K562 (cell line): ENCODE results near the gene TPD52L3. TPM values are rescaled to one million over a fixed set of nuclear protein-coding genes. Genes with fewer than 3 reads are reported as not detected.

Experiments
- ATAC-seq: fragments of 200-7000 bp; cut with Tn5 transposase; 3 replicates; pipeline ENCODE4 v1.9.1; 2020; ENCODE audit warnings: moderate library complexity
- BruUV-seq: library from RNA; stranded (reverse); fragments of 400-500 nt; replicated peaks from 2 replicates; lab custom pipeline; 2021; lab: Mats Ljungman, UMichigan
- CTCF ChIA-PET: fragments of 300-600 bp; formaldehyde crosslinking; extraction: SDS; loops from one replicate; lab custom pipeline; 2021; ENCODE audit warnings: low intra/inter-chr PET ratio; lab: Yijun Ruan, JAX
- POLR2A ChIA-PET: fragments of 300-600, 350-650 bp; sonication (Branson Sonifier 250); formaldehyde crosslinking; extraction: SDS; loops from one replicate; lab custom pipeline; 2021; ENCODE audit warnings: antibody characterized with exemption, inconsistent platforms; lab: Yijun Ruan, JAX
- DNase-seq, 4 experiments: peaks; one replicate each; pipeline versions ENCODE4 v3.0.0 to v3.0.0-alpha.2; 2011 to 2018; ENCODE audit warnings: low spot score in 3 of 4, mixed read lengths in 3 of 4; ENCODE audit errors: extremely low read depth in 1 of 4
- FAIRE-seq: peaks from 2 replicates; lab custom pipeline; 2011; peaks lifted over from hg19 to GRCh38; lab: Jason Lieb, UNC
- H2AFZ ChIP-seq: 2 replicates; pipeline ENCODE4 v1.6.0; 2011; ENCODE audit warnings: low read depth, low read length, control low read depth, inconsistent platforms
- H3K27ac ChIP-seq: fragments of 200-600 bp; 3 replicates; pipeline ENCODE4 v1.8.0; 2011; ENCODE audit warnings: low read depth, mild to moderate bottlenecking, control low read depth, inconsistent platforms, low read length, moderate library complexity, mixed read lengths; ENCODE audit errors: extremely low read depth
- H3K27me3 ChIP-seq, 2 experiments: fragments of 300-600 bp in 1 of 2; 2 replicates in 1 of 2; 3 replicates in 1 of 2; pipeline versions ENCODE4 v1.6.0 to v1.8.0; 2011; ENCODE audit warnings: inconsistent platforms in 2 of 2, low read length in 2 of 2, mild to moderate bottlenecking in 1 of 2, mixed read lengths in 1 of 2, moderate library complexity in 1 of 2; ENCODE audit not compliant: control insufficient read depth in 2 of 2, insufficient read depth in 2 of 2
- H3K36me3 ChIP-seq: fragments of 300-600 bp; 3 replicates; pipeline ENCODE4 v1.8.0; 2011; ENCODE audit warnings: mild to moderate bottlenecking, low read length, inconsistent platforms; ENCODE audit not compliant: control insufficient read depth, insufficient read depth
- H3K4me1 ChIP-seq, 2 experiments: fragments of 200-600 bp in 1 of 2; replicated peaks in 1 of 2; 2 replicates in 1 of 2; 3 replicates in 1 of 2; pipeline versions ENCODE4 v1.5.1 to v1.8.0; 2011; ENCODE audit warnings: inconsistent platforms in 2 of 2, low read length in 2 of 2, mild to moderate bottlenecking in 1 of 2, mixed read lengths in 1 of 2, moderate library complexity in 1 of 2; ENCODE audit not compliant: control insufficient read depth in 2 of 2, insufficient read depth in 2 of 2
- H3K4me2 ChIP-seq: 2 replicates; pipeline ENCODE4 v1.6.1; 2011; ENCODE audit warnings: low read length, control low read depth, inconsistent platforms, mixed read lengths; ENCODE audit not compliant: insufficient read depth
- H3K4me3 ChIP-seq: fragments of 200-600 bp; sonication (generic), shearing (Covaris generic); 2 replicates; pipeline ENCODE4 v1.5.1; 2016; ENCODE audit warnings: control low read depth, inconsistent platforms
- H3K79me2 ChIP-seq: fragments of 200-600 bp; 3 replicates; pipeline ENCODE4 v1.8.0; 2011; ENCODE audit warnings: low read length, inconsistent platforms; ENCODE audit not compliant: control insufficient read depth, insufficient read depth
- H3K9ac ChIP-seq, 2 experiments: 2 replicates each; pipeline versions ENCODE4 v1.6.0 to v1.6.1; 2011; ENCODE audit warnings: low read depth in 2 of 2, low read length in 2 of 2, control low read depth in 1 of 2, inconsistent platforms in 1 of 2, mild to moderate bottlenecking in 1 of 2, mixed read lengths in 1 of 2; ENCODE audit not compliant: insufficient read depth in 1 of 2
- H3K9me1 ChIP-seq: one replicate; pipeline ENCODE4 v1.6.0; 2011; ENCODE audit warnings: inconsistent platforms, mild to moderate bottlenecking, low read length, moderate library complexity; ENCODE audit not compliant: control insufficient read depth, insufficient read depth
- H3K9me3 ChIP-seq: replicated peaks from 2 replicates; pipeline ENCODE4 v1.5.1; 2011; ENCODE audit warnings: low read depth, low read length, inconsistent platforms; ENCODE audit not compliant: control insufficient read depth, insufficient read depth
- H4K20me1 ChIP-seq: replicated peaks from 2 replicates; pipeline ENCODE4 v1.6.1; 2011; ENCODE audit warnings: low read length, inconsistent platforms, mixed read lengths; ENCODE audit not compliant: control insufficient read depth, insufficient read depth
- LEF1 ChIP-seq: fragments of 450-650 bp; IDR thresholded peaks from 2 replicates; pipeline ENCODE4 v1.6.1; 2016; ENCODE audit warnings: mild to moderate bottlenecking
- RAD21 ChIP-seq, 2 experiments: fragments of 250-450 bp in 1 of 2; fragments of 450-650 bp in 1 of 2; sonication (Bioruptor Pico) in 1 of 2; formaldehyde crosslinking in 1 of 2; IDR thresholded peaks in 1 of 2; conservative IDR thresholded peaks in 1 of 2; 2 replicates each; pipeline versions ENCODE4 v1.4.0 to v1.8.0; 2020 to 2022; ENCODE audit warnings: mild to moderate bottlenecking in 2 of 2, moderate library complexity in 1 of 2
- SMC3 ChIP-seq: conservative IDR thresholded peaks from 2 replicates; pipeline ENCODE4 v1.6.1; 2011; ENCODE audit warnings: low read depth, low read length, improper control_type of control experiment; ENCODE audit not compliant: insufficient read depth
- SUPT5H ChIP-seq: fragments of 450-650 bp; IDR thresholded peaks from 2 replicates; pipeline ENCODE4 v1.6.1; 2016
- ZBTB1 ChIP-seq: sonication (generic); formaldehyde crosslinking; IDR thresholded peaks from 2 replicates; pipeline ENCODE4 v1.8.1; 2023; ENCODE audit warnings: missing genetic modification reagents, low read depth, mild to moderate bottlenecking, borderline replicate concordance
- WGBS: fragments of 100-300 bp; shearing (Covaris generic); methylation state at CpG from one replicate; pipeline ENCODE4 v1.1.6; 2016; ENCODE audit warnings: low coverage, mixed read lengths; ENCODE audit not compliant: insufficient coverage; ENCODE audit errors: missing lambda C conversion rate; 5-methylcytosine and 5-hydroxymethylcytosine counted together
- in situ Hi-C: fragments of 300-500 bp; cut with MboI; formaldehyde crosslinking; loops from 4 replicates; pipeline ENCODE4 v1.15.0; 2018; ENCODE audit warnings: inconsistent platforms, mixed read lengths
- intact Hi-C: fragments of 100-400 bp; cut with micrococcal nuclease; formaldehyde crosslinking; loops from 2 replicates; pipeline ENCODE4 v1.14.2; 2022
- polyA plus RNA-seq, 8 experiments: library from polyadenylated mRNA; depleted of rRNA in 4 of 8; stranded (reverse) in 5 of 8; unstranded in 3 of 8; fragments of >200 nt; fragmentation: Nextera tagmentation in 2 of 8; fragmentation: Illumina TruSeq in 1 of 8; extraction: Ambion mirVana in 2 of 8; extraction: Trizol in 1 of 8; gene quantifications; 2 replicates each; pipeline versions ENCODE4 v1.2.1 to v1.2.3, GENCODE V29; 2011 to 2014; ENCODE audit warnings: inconsistent platforms in 1 of 8, missing spikeins in 1 of 8
- total RNA-seq, 7 experiments: library from RNA; depleted of rRNA in 6 of 7; stranded (reverse); fragments of >200 nt in 6 of 7; fragmentation: Illumina TruSeq in 2 of 7; extraction: Trizol in 2 of 7; gene quantifications; 2 replicates each; pipeline versions ENCODE4 v1.2.1 to v1.2.3, GENCODE V29; 2011 to 2021; ENCODE audit warnings: low replicate concordance in 1 of 7
- TF ChIP-seq, protein P1 (sequence below), 2 experiments: fragments of 450-650 bp; formaldehyde crosslinking in 1 of 2; IDR thresholded peaks; 2 replicates each; pipeline versions ENCODE4 v1.4.0 to v1.6.1; 2014 to 2020; ENCODE audit warnings: mild to moderate bottlenecking in 2 of 2, borderline replicate concordance in 1 of 2, low read depth in 1 of 2
- TF ChIP-seq, protein P2 (sequence below): fragments of 250-450 bp; sonication (Bioruptor Pico); IDR thresholded peaks from 2 replicates; pipeline ENCODE4 v1.6.1; 2021; ENCODE audit warnings: mild to moderate bottlenecking
- TF ChIP-seq, protein P3 (sequence below), 3 experiments: IDR thresholded peaks in 2 of 3; conservative IDR thresholded peaks in 1 of 3; 2 replicates each; pipeline ENCODE4 v1.5.1; 2011 to 2012; ENCODE audit warnings: low read length in 3 of 3, mild to moderate bottlenecking in 3 of 3, control low read depth in 2 of 3, improper control_type of control experiment in 1 of 3, inconsistent platforms in 1 of 3, low read depth in 1 of 3, mixed read lengths in 1 of 3, moderate library complexity in 1 of 3; ENCODE audit not compliant: insufficient read depth in 2 of 3

Gene TPD52L3
- total and polyA plus RNA-seq, 9 of the 15 experiments (the other 6 are each of a cell fraction or from before 2014, with no cell fraction given), result not detected

- no peaks in the 10 kb centered on the region for H3K4me1 ChIP-seq
- no peak overlapping the region for H3K4me3 ChIP-seq
- 0% methylated on average over 3 of the region's 3 CpGs for WGBS
- H3K9ac ChIP-seq, result no peak overlapping the region
- H3K27ac ChIP-seq, result no peak overlapping the region
- H3K79me2 ChIP-seq, result no peaks in the 10 kb centered on the region
- intact Hi-C loops, result loop anchor here (1.0 kb wide), 2 partner anchors 214 to 313 kb away; no protein-coding TSS in a partner anchor
- ChIA-PET CTCF (interaction anchor here (0.6 to 1.5 kb wide), 5 partner anchors 211 to 1182 kb away, joined by 3 to 9 read pairs (median 4); no protein-coding TSS in a partner anchor), POLR2A (no interaction called here)
- H3K9me3 ChIP-seq, result no peaks in the 10 kb centered on the region
- peak; percentile 91 for ATAC-seq
- no peaks in the 10 kb centered on the region for H3K9me1 ChIP-seq
- DNase-seq, result peak; percentile 43 to 55 (median 46)
- no peaks in the 10 kb centered on the region for H4K20me1 ChIP-seq
- TF ChIP-seq SMC3 (peak; percentile 38; the same call in 1 of the 2 replicates), SUPT5H (no peak), ZBTB1 (CRISPR knock-in tag) (no peak), LEF1 (no peak), RAD21 (CRISPR knock-in tag; conservative IDR thresholded peaks at IDR 0.05 in 1 of 2, IDR thresholded peaks at IDR 0.05 in 1 of 2) (peak; percentile 55 to 76)
- TF ChIP-seq, protein P1, sequence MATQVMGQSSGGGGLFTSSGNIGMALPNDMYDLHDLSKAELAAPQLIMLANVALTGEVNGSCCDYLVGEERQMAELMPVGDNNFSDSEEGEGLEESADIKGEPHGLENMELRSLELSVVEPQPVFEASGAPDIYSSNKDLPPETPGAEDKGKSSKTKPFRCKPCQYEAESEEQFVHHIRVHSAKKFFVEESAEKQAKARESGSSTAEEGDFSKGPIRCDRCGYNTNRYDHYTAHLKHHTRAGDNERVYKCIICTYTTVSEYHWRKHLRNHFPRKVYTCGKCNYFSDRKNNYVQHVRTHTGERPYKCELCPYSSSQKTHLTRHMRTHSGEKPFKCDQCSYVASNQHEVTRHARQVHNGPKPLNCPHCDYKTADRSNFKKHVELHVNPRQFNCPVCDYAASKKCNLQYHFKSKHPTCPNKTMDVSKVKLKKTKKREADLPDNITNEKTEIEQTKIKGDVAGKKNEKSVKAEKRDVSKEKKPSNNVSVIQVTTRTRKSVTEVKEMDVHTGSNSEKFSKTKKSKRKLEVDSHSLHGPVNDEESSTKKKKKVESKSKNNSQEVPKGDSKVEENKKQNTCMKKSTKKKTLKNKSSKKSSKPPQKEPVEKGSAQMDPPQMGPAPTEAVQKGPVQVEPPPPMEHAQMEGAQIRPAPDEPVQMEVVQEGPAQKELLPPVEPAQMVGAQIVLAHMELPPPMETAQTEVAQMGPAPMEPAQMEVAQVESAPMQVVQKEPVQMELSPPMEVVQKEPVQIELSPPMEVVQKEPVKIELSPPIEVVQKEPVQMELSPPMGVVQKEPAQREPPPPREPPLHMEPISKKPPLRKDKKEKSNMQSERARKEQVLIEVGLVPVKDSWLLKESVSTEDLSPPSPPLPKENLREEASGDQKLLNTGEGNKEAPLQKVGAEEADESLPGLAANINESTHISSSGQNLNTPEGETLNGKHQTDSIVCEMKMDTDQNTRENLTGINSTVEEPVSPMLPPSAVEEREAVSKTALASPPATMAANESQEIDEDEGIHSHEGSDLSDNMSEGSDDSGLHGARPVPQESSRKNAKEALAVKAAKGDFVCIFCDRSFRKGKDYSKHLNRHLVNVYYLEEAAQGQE (IDR thresholded peaks at IDR 0.05; ENCODE audit: borderline replicate concordance), result peak; percentile 63; the same call in 1 of the 2 replicates
- TF ChIP-seq, protein P1 (CRISPR knock-in tag; IDR thresholded peaks at IDR 0.05; ENCODE audit: low read depth), result no peak
- TF ChIP-seq, protein P2, sequence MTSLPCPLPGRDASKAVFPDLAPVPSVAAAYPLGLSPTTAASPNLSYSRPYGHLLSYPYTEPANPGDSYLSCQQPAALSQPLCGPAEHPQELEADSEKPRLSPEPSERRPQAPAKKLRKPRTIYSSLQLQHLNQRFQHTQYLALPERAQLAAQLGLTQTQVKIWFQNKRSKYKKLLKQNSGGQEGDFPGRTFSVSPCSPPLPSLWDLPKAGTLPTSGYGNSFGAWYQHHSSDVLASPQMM (CRISPR knock-in tag), result no peak
- TF ChIP-seq, protein P3, sequence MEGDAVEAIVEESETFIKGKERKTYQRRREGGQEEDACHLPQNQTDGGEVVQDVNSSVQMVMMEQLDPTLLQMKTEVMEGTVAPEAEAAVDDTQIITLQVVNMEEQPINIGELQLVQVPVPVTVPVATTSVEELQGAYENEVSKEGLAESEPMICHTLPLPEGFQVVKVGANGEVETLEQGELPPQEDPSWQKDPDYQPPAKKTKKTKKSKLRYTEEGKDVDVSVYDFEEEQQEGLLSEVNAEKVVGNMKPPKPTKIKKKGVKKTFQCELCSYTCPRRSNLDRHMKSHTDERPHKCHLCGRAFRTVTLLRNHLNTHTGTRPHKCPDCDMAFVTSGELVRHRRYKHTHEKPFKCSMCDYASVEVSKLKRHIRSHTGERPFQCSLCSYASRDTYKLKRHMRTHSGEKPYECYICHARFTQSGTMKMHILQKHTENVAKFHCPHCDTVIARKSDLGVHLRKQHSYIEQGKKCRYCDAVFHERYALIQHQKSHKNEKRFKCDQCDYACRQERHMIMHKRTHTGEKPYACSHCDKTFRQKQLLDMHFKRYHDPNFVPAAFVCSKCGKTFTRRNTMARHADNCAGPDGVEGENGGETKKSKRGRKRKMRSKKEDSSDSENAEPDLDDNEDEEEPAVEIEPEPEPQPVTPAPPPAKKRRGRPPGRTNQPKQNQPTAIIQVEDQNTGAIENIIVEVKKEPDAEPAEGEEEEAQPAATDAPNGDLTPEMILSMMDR (IDR thresholded peaks at IDR 0.05 in 2 of 3, conservative IDR thresholded peaks at IDR 0.05 in 1 of 3; ENCODE audit: insufficient read depth in 2 of 3, low read depth in 1 of 3, low read length in 3 of 3), result peak; percentile 52 to 66 (median 64); a peak in 5 of 6 replicates
- BruUV-seq, result no TSS peak
- no peak overlapping the region for H2AFZ ChIP-seq
- peak; percentile 76 for FAIRE-seq
- H3K36me3 ChIP-seq, result no peaks in the 10 kb centered on the region
- no peak overlapping the region for H3K4me2 ChIP-seq
- H3K27me3 ChIP-seq, result no peaks in the 10 kb centered on the region
- in situ Hi-C loops, result loop anchor here (5.0 kb wide), 1 partner anchor 213 kb away; no protein-coding TSS in a partner anchor
Measured at GRCh38 chr9:6354072-6354686, 26.0 kb downstream of the TPD52L3 start.
